LNCAP (cell line): ENCODE results near the gene PINK1.

Experiments
- CTCF ChIP-seq: fragments of 450-650 bp; IDR thresholded peaks from 2 replicates; pipeline ENCODE4 v1.5.1; 2017; ENCODE audit warnings: mild to moderate bottlenecking

The PINK1 gene

DNA sequence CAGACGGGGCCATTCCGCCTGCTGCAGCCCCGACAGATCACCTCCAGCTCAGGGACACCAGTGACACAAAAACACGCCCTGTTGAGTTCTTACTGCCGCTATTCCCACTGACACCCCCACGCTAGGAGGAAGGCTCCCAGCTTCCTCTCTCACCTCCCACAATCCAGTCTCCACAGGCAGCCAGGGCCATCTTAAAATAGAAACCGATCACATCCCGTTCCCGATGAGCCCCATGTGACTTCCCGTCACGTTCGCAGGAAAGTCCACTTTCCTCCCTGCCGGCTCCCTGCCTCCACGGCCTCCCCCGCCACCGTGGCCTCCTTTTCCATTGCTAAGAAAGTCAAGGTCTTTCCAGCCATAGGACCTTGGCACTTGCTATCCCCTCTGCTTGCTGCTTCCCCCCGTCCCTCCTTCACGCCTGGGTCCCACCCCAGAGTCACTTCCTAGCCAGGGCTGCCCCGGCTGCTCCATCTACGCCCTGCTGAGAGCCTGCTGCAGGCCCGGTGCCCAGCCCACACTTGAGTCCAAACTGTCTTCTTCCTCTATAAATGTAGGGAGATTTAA lies 51.9 kb downstream of the PINK1 start:
- no peak for TF ChIP-seq CTCF

DNA sequence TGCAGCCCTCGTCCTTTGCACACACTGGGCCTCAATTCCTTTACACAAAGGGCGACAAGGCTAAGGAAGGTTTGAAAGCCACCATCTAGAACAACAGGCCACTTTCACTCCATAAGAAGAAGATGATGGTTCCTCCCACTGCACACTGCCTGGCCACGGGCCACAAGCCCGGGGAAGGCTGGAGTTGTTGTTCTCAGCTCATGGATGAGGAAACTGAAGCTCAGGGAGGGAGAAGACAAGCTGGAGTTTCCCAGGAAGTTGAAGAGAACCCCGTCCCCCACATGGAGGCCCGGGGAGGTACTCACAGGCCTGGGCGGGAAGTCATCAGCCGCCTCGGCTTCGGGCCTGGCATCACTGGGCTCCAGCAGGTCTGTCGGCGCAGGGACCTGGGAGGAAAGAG lies 52.5 kb downstream of the PINK1 start:
- TF ChIP-seq CTCF: no peak

- TF ChIP-seq CTCF: no peak
Observed at GRCh38 chr1:20686883-20687725, 53.8 kb downstream of the PINK1 start.

- no peak for TF ChIP-seq CTCF
Observed at GRCh38 chr1:20689645-20690056, 56.4 kb downstream of the PINK1 start.

GRCh38 chr1:20691872-20692271 lies 58.6 kb downstream of the PINK1 start:
- no peak for TF ChIP-seq CTCF

DNA sequence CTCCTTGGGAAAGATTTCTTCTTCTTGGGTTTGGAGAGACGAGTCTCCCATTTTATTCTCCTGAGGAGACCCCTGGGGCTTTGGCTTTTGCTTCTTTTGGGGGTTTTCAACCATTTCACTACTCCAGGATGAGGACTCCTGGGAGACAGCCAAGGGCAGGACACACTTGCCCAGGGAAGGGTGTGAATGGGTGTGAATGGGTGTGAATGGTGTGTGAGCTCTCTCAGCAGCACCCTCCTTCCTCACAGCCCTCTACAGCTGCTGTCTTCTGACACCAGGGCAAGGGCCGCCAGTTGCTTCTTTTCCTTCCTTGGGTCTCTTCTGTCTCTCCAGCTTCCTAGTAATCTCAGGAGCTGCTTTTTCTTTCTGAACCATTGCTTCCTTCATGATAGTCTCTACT lies 60.4 kb downstream of the PINK1 start:
- no peak for TF ChIP-seq CTCF

DNA sequence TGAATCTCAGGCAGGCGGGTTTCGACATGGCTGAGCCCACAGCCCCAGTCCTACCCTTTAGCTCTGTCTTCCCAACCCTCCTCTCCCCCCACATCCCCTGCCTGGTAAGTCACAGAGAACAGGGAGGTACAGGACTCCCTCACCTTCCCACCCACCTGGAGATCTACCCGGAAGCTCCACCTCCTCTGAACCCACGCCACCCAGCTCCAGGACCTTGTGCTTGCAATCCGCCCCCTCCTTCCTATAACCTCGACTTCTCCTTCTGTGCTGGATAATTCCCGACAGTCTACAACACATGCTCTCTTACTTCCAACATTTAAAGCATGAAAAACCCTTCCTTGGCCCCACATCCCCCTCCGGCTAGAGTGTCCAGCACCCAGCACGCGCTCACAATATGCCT lies 62.3 kb downstream of the PINK1 start:
- no peak for TF ChIP-seq CTCF
